Measurements from ENCODE around the gene MAP3K8. TPM values are rescaled to one million over a fixed set of nuclear protein-coding genes. Genes with fewer than 3 reads are reported as not detected.

The MAP3K8 gene
- total and polyA plus RNA-seq, 10 of the 15 experiments (the other 5 are each of a cell fraction or from before 2014, with no cell fraction given) = 25.5 to 115 (median 40.2) TPM

DNA sequence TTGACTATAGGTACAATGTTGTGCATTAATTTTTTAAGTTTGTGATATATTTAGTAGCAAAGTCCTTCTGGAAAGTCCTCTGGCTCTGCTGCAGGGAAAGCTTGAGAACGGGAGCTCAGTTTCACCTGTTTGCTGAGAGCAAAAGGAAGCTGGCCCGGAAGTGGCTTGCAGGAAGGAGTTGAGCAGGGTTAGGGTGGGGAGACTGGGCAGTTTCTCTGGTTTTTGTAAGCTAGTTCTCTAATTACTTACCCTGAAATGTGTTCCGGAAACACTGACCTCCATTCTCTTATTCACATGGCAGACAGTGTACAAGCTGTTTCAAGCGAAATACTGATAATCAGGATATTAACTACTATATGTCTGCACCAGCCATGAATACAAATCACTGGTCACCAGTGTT is 22.3 kb downstream of the MAP3K8 start:
- POLR2A ChIA-PET = interaction anchor here (0.6 to 2.1 kb wide), 7 partner anchors 12 to 42 kb away, joined by 3 to 5 read pairs (median 4); no protein-coding TSS in a partner anchor
- TF ChIP-seq RAD21 (IDR thresholded peaks at IDR 0.05; ENCODE audit: insufficient read depth, low read depth, low read length) (no peak; the same call in 1 of the 2 replicates), BHLHE40 (IDR thresholded peaks at IDR 0.05; ENCODE audit: borderline replicate concordance in 1 of 2, low read depth in 2 of 2, low read length in 1 of 2) (no peak), ASH2L (IDR thresholded peaks at IDR 0.05; ENCODE audit: borderline replicate concordance, low read depth) (no peak), ZNF384 (IDR thresholded peaks at IDR 0.05; ENCODE audit: borderline replicate concordance, low read depth, low read length) (no peak), TAF1 (IDR thresholded peaks at IDR 0.05; ENCODE audit: borderline replicate concordance, low read depth, low read length) (no peak), FOXK2 (IDR thresholded peaks at IDR 0.05) (no peak), ZSCAN29 (IDR thresholded peaks at IDR 0.05) (no peak), MEF2A (IDR thresholded peaks at IDR 0.05; ENCODE audit: insufficient read depth, low read depth, low read length) (no peak), TARDBP (IDR thresholded peaks at IDR 0.05; ENCODE audit: borderline replicate concordance) (no peak), CREB1 (IDR thresholded peaks at IDR 0.05; ENCODE audit: low read depth) (no peak), TCF7 (IDR thresholded peaks at IDR 0.05; ENCODE audit: borderline replicate concordance) (no peak), SMARCA5 (IDR thresholded peaks at IDR 0.05) (no peak), PAX8 (IDR thresholded peaks at IDR 0.05) (no peak), YBX1 (IDR thresholded peaks at IDR 0.05) (no peak), CHD2 (IDR thresholded peaks at IDR 0.05; ENCODE audit: borderline replicate concordance, low read depth, low read length) (no peak), GABPA (IDR thresholded peaks at IDR 0.05; ENCODE audit: low read depth) (peak; percentile 70)
- TF ChIP-seq, protein P1, sequence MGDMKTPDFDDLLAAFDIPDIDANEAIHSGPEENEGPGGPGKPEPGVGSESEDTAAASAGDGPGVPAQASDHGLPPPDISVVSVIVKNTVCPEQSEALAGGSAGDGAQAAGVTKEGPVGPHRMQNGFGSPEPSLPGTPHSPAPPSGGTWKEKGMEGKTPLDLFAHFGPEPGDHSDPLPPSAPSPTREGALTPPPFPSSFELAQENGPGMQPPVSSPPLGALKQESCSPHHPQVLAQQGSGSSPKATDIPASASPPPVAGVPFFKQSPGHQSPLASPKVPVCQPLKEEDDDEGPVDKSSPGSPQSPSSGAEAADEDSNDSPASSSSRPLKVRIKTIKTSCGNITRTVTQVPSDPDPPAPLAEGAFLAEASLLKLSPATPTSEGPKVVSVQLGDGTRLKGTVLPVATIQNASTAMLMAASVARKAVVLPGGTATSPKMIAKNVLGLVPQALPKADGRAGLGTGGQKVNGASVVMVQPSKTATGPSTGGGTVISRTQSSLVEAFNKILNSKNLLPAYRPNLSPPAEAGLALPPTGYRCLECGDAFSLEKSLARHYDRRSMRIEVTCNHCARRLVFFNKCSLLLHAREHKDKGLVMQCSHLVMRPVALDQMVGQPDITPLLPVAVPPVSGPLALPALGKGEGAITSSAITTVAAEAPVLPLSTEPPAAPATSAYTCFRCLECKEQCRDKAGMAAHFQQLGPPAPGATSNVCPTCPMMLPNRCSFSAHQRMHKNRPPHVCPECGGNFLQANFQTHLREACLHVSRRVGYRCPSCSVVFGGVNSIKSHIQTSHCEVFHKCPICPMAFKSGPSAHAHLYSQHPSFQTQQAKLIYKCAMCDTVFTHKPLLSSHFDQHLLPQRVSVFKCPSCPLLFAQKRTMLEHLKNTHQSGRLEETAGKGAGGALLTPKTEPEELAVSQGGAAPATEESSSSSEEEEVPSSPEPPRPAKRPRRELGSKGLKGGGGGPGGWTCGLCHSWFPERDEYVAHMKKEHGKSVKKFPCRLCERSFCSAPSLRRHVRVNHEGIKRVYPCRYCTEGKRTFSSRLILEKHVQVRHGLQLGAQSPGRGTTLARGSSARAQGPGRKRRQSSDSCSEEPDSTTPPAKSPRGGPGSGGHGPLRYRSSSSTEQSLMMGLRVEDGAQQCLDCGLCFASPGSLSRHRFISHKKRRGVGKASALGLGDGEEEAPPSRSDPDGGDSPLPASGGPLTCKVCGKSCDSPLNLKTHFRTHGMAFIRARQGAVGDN (IDR thresholded peaks at IDR 0.05) = no peak; the same call in 1 of the 2 replicates
- TF ChIP-seq, protein P2, sequence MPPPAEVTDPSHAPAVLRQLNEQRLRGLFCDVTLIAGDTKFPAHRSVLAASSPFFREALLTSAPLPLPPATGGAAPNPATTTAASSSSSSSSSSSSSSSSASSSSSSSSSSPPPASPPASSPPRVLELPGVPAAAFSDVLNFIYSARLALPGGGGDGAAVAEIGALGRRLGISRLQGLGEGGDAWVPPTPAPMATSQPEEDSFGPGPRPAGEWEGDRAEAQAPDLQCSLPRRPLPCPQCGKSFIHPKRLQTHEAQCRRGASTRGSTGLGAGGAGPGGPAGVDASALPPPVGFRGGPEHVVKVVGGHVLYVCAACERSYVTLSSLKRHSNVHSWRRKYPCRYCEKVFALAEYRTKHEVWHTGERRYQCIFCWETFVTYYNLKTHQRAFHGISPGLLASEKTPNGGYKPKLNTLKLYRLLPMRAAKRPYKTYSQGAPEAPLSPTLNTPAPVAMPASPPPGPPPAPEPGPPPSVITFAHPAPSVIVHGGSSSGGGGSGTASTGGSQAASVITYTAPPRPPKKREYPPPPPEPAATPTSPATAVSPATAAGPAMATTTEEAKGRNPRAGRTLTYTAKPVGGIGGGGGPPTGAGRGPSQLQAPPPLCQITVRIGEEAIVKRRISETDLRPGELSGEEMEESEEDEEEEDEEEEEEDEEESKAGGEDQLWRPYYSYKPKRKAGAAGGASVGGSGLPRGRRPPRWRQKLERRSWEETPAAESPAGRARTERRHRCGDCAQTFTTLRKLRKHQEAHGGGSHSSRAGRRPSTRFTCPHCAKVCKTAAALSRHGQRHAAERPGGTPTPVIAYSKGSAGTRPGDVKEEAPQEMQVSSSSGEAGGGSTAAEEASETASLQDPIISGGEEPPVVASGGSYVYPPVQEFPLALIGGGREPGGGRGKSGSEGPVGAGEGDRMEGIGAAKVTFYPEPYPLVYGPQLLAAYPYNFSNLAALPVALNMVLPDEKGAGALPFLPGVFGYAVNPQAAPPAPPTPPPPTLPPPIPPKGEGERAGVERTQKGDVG (CRISPR knock-in tag; IDR thresholded peaks at IDR 0.05) = no peak

More for the DNA sequence above, 22.3 kb downstream of the MAP3K8 start:
- ATAC-seq = peak; percentile 88
- Histone ChIP-seq H3K27ac (ENCODE audit: control insufficient read depth, insufficient read depth) (peak overlapping the region; percentile 64), H3K9me3 (replicated peaks; ENCODE audit: control insufficient read depth, insufficient read depth, low read length) (no peaks in the 10 kb centered on the region), H2AFZ (ENCODE audit: control insufficient read depth, low read depth, low read length) (no peak overlapping the region; the same call in 1 of the 2 replicates), H3K27me3 (replicated peaks in 1 of 2; ENCODE audit: control insufficient read depth in 2 of 2, insufficient read depth in 2 of 2, low read length in 1 of 2) (no peaks in the 10 kb centered on the region), H3K79me2 (ENCODE audit: control insufficient read depth, insufficient read depth, low read length) (no peaks in the 10 kb centered on the region; the same call in 1 of the 2 replicates), H3K4me3 (no peak overlapping the region), H3K9ac (ENCODE audit: control insufficient read depth, insufficient read depth, low read length) (no peak overlapping the region), H3K4me2 (ENCODE audit: control insufficient read depth, insufficient read depth) (peak overlapping the region; percentile 64), H3K36me3 (ENCODE audit: control insufficient read depth in 2 of 2, insufficient read depth in 2 of 2, low read length in 1 of 2) (peaks cover 24 to 37% of the 10 kb centered on the region in 2 experiments), H4K20me1 (ENCODE audit: control insufficient read depth, insufficient read depth) (no peaks in the 10 kb centered on the region), H3K4me1 (ENCODE audit: control insufficient read depth, insufficient read depth, low read length) (peaks cover 15% of the 10 kb centered on the region)
- RAD21 ChIA-PET (ENCODE audit: unreplicated experiment) = interaction anchor here (0.7 to 3.2 kb wide), 12 partner anchors 11 to 87 kb away, joined by 3 to 16 read pairs (median 6); partner anchors contain the start of gene MAP3K8
- in situ Hi-C loops (cut with MboI) (no loop called here), intact Hi-C loops (cut with micrococcal nuclease; ENCODE audit: unreplicated experiment) (loop anchor here (5.0 kb wide), 1 partner anchor 36 kb away; no protein-coding TSS in a partner anchor)
- peak; percentile 65 for FAIRE-seq
- peak; percentile 65 for DNase-seq (ENCODE audit: low read depth, low spot score)
- CTCF ChIA-PET = interaction anchor here (1.0 to 3.8 kb wide), 14 partner anchors 11 to 128 kb away, joined by 3 to 17 read pairs (median 4); no protein-coding TSS in a partner anchor
- 1% methylated on average over 4 of the region's 4 CpGs for WGBS (ENCODE audit: insufficient coverage, insufficient replicate concordance, low lambda C conversion rate, missing lambda C conversion rate)
- SMC1A ChIA-PET (ENCODE audit: uncharacterized antibody, unreplicated experiment) = interaction anchor here (0.8 to 4.4 kb wide), 24 partner anchors 9 to 253 kb away, joined by 3 to 35 read pairs (median 4); partner anchors contain the start of gene MAP3K8
- BruUV-seq (replicated peaks) = no TSS peak
